Endothelial cell of hepatic sinusoid (primary cell): Measurements from ENCODE around the gene CUX1.

Source experiments
- in situ Hi-C: cut with HindIII; loops from 2 replicates; pipeline ENCODE4 v1.10.0; 2017; ENCODE audit warnings: low sequenced_read_pairs

Gene CUX1

GRCh38 chr7:101950450-101951119, 133.2 kb downstream of the CUX1 start:
- in situ Hi-C loops: no loop called here

- in situ Hi-C loops: no loop called here
Measured at GRCh38 chr7:101951757-101952156, 134.3 kb downstream of the CUX1 start.

- in situ Hi-C loops: no loop called here
Measured at GRCh38 chr7:101952355-101953247, 135.2 kb downstream of the CUX1 start.

GRCh38 chr7:101953248-101953819, 135.9 kb downstream of the CUX1 start:
- in situ Hi-C loops: no loop called here

- in situ Hi-C loops: no loop called here
Measured at GRCh38 chr7:101954499-101954898, 137.1 kb downstream of the CUX1 start.

- in situ Hi-C loops: no loop called here
Measured at GRCh38 chr7:101956130-101956529, 138.7 kb downstream of the CUX1 start.

- in situ Hi-C loops: no loop called here
Measured at GRCh38 chr7:101957744-101958525, 140.5 kb downstream of the CUX1 start.

- in situ Hi-C loops: no loop called here
Measured at GRCh38 chr7:101959342-101959741, 141.9 kb downstream of the CUX1 start.

GRCh38 chr7:101959829-101960228, 142.4 kb downstream of the CUX1 start:
- in situ Hi-C loops: no loop called here

GRCh38 chr7:101960323-101960722, 142.9 kb downstream of the CUX1 start:
- in situ Hi-C loops: no loop called here

GRCh38 chr7:101960985-101961708, 143.7 kb downstream of the CUX1 start:
- in situ Hi-C loops: no loop called here

- in situ Hi-C loops: no loop called here
Measured at GRCh38 chr7:101961811-101962210, 144.4 kb downstream of the CUX1 start.

- in situ Hi-C loops: no loop called here
Measured at GRCh38 chr7:101963693-101964092, 146.3 kb downstream of the CUX1 start.

GRCh38 chr7:101964680-101965452, 147.4 kb downstream of the CUX1 start:
- in situ Hi-C loops: no loop called here

GRCh38 chr7:101968720-101969466, 151.5 kb downstream of the CUX1 start:
- in situ Hi-C loops: no loop called here

GRCh38 chr7:101969997-101970585, 152.7 kb downstream of the CUX1 start:
- in situ Hi-C loops: no loop called here

GRCh38 chr7:101970801-101971200, 153.4 kb downstream of the CUX1 start:
- in situ Hi-C loops: no loop called here

- in situ Hi-C loops: no loop called here
Measured at GRCh38 chr7:101971457-101971856, 154.0 kb downstream of the CUX1 start.

GRCh38 chr7:101972627-101973026, 155.2 kb downstream of the CUX1 start:
- in situ Hi-C loops: no loop called here
